Aorta (tissue), 5 donors: ENCODE measurements around the gene EXOC4. TPM values are rescaled to one million over a fixed set of nuclear protein-coding genes. Genes with fewer than 3 reads are reported as not detected.
"Not testable (repeated sequence)": the region's sequence is repeated elsewhere in the genome, so short reads cannot be mapped to it uniquely, and the experiment has no call there.

Experiments
- ATAC-seq: fragments of 200-7000 bp; cut with Tn5 transposase; one replicate; pipeline ENCODE4 v1.9.1; 2022; ENCODE audit warnings: moderate library complexity; ENCODE audit not compliant: low FRiP score
- DNase-seq, 2 donors: peaks; one replicate each; pipeline ENCODE4 v3.0.0-alpha.2; 2020
- H3K27ac ChIP-seq, 2 donors: one replicate each; pipeline ENCODE4 v1.5.1; 2013; ENCODE audit warnings: low read length in 2 of 2, mild to moderate bottlenecking in 2 of 2, moderate library complexity in 2 of 2, control low read depth in 1 of 2, inconsistent platforms in 1 of 2, low read depth in 1 of 2
- H3K27me3 ChIP-seq, 2 donors: one replicate each; pipeline ENCODE4 v1.6.1; 2013; ENCODE audit warnings: control low read depth in 1 of 2, low read length in 1 of 2, mild to moderate bottlenecking in 1 of 2, moderate library complexity in 1 of 2; ENCODE audit not compliant: insufficient read depth in 2 of 2, control insufficient read depth in 1 of 2
- H3K36me3 ChIP-seq, 2 donors: one replicate each; pipeline ENCODE4 v1.6.1; 2013; ENCODE audit warnings: control low read depth in 1 of 2, low read length in 1 of 2, mild to moderate bottlenecking in 1 of 2; ENCODE audit not compliant: insufficient read depth in 2 of 2, control insufficient read depth in 1 of 2
- H3K4me1 ChIP-seq, 2 donors: one replicate each; pipeline ENCODE4 v1.6.1; 2013; ENCODE audit warnings: low read length in 2 of 2, control low read depth in 1 of 2, mild to moderate bottlenecking in 1 of 2, moderate library complexity in 1 of 2; ENCODE audit not compliant: insufficient read depth in 2 of 2, control insufficient read depth in 1 of 2
- H3K4me3 ChIP-seq, 2 donors: one replicate each; pipeline ENCODE4 v1.5.1; 2013; ENCODE audit warnings: low read length in 2 of 2, control low read depth in 1 of 2, mild to moderate bottlenecking in 1 of 2
- H3K9me3 ChIP-seq: one replicate; pipeline ENCODE4 v1.6.1; 2013; ENCODE audit warnings: mild to moderate bottlenecking, low read length; ENCODE audit not compliant: control insufficient read depth
- WGBS, 2 donors: extraction: QIAGEN DNeasy Blood & Tissue Kit; methylation state at CpG; one replicate each; pipeline ENCODE4 v1.1.7; 2013; 5-methylcytosine and 5-hydroxymethylcytosine counted together
- intact Hi-C, 2 donors: fragments of 100-400 bp; cut with DNase I; formaldehyde crosslinking; loops; one replicate each; pipeline versions ENCODE4 v1.14.2 to v1.15.0; 2022
- long read RNA-seq, 2 donors: library from polyadenylated mRNA; unstranded; transcript quantifications; one replicate each; pipeline ENCODE4 v2.0.0, GENCODE V29; 2020 to 2021
- polyA plus RNA-seq, 2 donors: library from polyadenylated mRNA; stranded (reverse); fragments of 200-250 nt; gene quantifications; one replicate each; pipeline ENCODE4 v1.2.3, GENCODE V29; 2013
- total RNA-seq, 2 donors: library from RNA; stranded (reverse); fragmentation: NEBNext Ultra II Directional; extraction: Animal tissue kit (Norgen Biotek cat#: 25700); gene quantifications; one replicate each; pipeline ENCODE4 v1.2.1, GENCODE V29; 2021
- donor health status: healthy with polysubstance abuse.
- donor health status: Bipolar disorder and iron deficiency.
- donor health status: DM: no; HTN: no; CAD: no.
- donor health status: DM: no; HTN: no; CAD: no.
- donor health status: DM: yes; HTN: yes; CAD: no.

The EXOC4 gene
- total RNA-seq (100 to 1,000 TPM in 1 of 2 donors, 10 to 100 TPM in 1; 69.5 to 109 TPM), polyA plus RNA-seq (10 to 100 TPM; 19.9 to 22.2 TPM)
- long read RNA-seq, donor 1, transcript EXOC4-205 (9 exons, 2,364 nt): major isoform, 9 of 56 reads
- long read RNA-seq, donor 1, partial matches to known transcripts: 12 of 56 reads
- long read RNA-seq, donor 1, other reads (novel, unspliced or antisense): 29 of 56 reads
- long read RNA-seq, donor 2, full-length matches to known transcripts: 9 of 47 reads
- long read RNA-seq, donor 2, partial matches to known transcripts: 7 of 47 reads
- long read RNA-seq, donor 2, other reads (novel, unspliced or antisense): 31 of 47 reads

GRCh38 chr7:133252858-133253518 lies at the start of gene EXOC4:
EXOC4 (plus strand) TSS chr7:133253078.
- no peaks in the 10 kb centered on the region for H3K36me3 ChIP-seq
- H3K27me3 ChIP-seq: no peaks in the 10 kb centered on the region
- H3K4me1 ChIP-seq: no peaks in the 10 kb centered on the region
- no peaks in the 10 kb centered on the region for H3K9me3 ChIP-seq
- WGBS, 2 donors: 1% methylated on average over 25 of the region's 25 CpGs
- intact Hi-C loops: loop anchor here (5.0 to 10.0 kb wide), 3 partner anchors 112 to 168 kb away; partner anchors contain the start of gene CHCHD3 (in 1 of the 2)
- no peak within 1 kb of the TSS for H3K27ac ChIP-seq
- peak; percentile 100 for ATAC-seq
- H3K4me3 ChIP-seq: peak within 1 kb of the TSS; percentile 64 to 93
- peak; percentile 90 to 94 for DNase-seq

GRCh38 chr7:133203490-133203889 lies 49.4 kb upstream of the EXOC4 start:
- no peak for DNase-seq
- no peak for ATAC-seq
- Histone ChIP-seq H3K4me3 (no peak overlapping the region), H3K27me3 (no peaks in the 10 kb centered on the region), H3K27ac (no peak overlapping the region), H3K36me3 (no peaks in the 10 kb centered on the region), H3K9me3 (peaks cover 1% of the 10 kb centered on the region), H3K4me1 (no peaks in the 10 kb centered on the region)
- intact Hi-C loops: no loop called here
- WGBS, 2 donors: 92 to 93% methylated on average over 3 of the region's 3 CpGs

DNA sequence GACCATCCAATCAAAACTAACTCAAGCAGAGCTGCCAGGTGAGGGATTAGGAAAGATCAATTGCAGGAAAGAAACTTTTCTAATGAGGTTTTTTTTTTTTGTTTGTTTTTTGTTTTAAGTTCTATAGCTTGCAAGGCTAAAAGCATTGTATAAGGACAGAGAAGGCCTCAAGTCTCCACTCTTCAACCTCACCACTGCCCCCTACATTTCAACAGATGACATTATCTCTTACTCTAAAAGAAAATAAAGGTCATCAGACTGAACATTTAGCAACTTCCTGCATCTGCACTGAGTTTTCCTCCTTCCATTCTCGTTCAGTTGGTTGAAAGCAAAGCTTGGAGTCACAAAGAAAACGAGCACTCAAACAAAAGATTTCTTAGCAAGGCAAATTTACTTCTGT lies 45.2 kb upstream of the EXOC4 start:
- intact Hi-C loops: no loop called here
- no peak overlapping the region for H3K4me3 ChIP-seq
- 67 to 70% methylated on average over 2 of the region's 2 CpGs for WGBS, 2 donors
- no peaks in the 10 kb centered on the region for H3K4me1 ChIP-seq
- H3K27ac ChIP-seq: no peak overlapping the region
- H3K27me3 ChIP-seq: no peaks in the 10 kb centered on the region
- DNase-seq: no peak
- peaks cover 1% of the 10 kb centered on the region for H3K9me3 ChIP-seq
- no peaks in the 10 kb centered on the region for H3K36me3 ChIP-seq
- ATAC-seq: no peak

GRCh38 chr7:133210817-133211216 lies 42.1 kb upstream of the EXOC4 start:
- DNase-seq, intact Hi-C loops: not testable (repeated sequence)

DNA sequence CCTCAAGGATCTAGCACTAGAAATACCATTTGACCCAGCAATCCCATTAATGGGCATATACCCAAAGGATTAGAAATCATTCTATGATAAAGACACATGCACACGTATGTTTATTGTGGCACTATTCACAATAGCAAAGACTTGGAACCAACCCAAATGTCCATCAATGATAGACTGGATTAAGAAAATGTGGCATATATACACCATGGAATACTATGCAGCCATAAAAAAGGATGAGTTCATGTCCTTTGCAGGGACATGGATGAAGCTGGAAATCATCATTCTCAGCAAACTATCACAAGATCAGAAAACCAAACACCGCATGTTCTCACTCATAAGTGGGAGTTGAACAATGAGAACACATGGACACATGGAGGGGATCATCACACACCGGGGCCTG lies 39.1 kb upstream of the EXOC4 start:
- DNase-seq, ATAC-seq, H3K27me3 ChIP-seq, intact Hi-C loops, H3K27ac ChIP-seq, H3K9me3 ChIP-seq, H3K4me3 ChIP-seq, H3K4me1 ChIP-seq, H3K36me3 ChIP-seq: not testable (repeated sequence)
- 86 to 87% methylated on average over 3 of the region's 3 CpGs for WGBS, 2 donors

More at GRCh38 chr7:133210817-133211216, 42.1 kb upstream of the EXOC4 start:
- H3K27me3 ChIP-seq, H3K27ac ChIP-seq, H3K9me3 ChIP-seq, H3K4me3 ChIP-seq, H3K4me1 ChIP-seq, H3K36me3 ChIP-seq, ATAC-seq: not testable (repeated sequence)
- WGBS, 2 donors: 91% methylated on average over 10 of the region's 10 CpGs

GRCh38 chr7:133217773-133218172 lies 35.1 kb upstream of the EXOC4 start:
- no peak for ATAC-seq
- intact Hi-C loops: no loop called here

DNA sequence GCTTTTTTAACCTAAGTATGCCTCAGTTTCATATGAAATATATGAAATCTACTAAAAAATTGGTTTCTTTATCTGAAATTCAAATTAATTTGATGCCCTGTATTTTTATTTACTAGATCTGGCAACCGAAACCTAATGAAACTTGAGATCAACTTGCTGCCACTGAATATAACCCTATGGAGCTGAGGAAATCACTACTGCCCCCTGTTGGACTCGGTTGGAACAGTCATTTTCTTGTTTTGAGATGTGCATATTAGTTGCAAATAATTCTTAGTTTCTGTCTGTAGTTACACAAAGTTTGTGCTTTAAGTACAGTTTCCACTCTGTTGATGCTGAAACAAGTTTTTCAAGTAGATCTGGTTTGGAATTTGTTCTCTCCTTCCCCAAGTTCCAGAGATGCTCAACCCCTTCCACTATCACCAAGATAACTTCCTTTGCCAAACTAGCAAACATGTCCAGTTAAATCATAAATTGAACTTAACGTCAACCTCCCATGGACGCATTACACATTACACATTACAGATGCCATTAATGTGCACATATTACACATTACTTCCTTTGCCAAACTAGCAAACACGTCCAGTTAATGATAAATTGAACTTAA lies 22.2 kb upstream of the EXOC4 start:
- ATAC-seq (no peak), DNase-seq (no peak)
- no peaks in the 10 kb centered on the region for H3K36me3 ChIP-seq
- no peaks in the 10 kb centered on the region for H3K9me3 ChIP-seq
- H3K27ac ChIP-seq: no peak overlapping the region
- H3K4me1 ChIP-seq: no peaks in the 10 kb centered on the region
- H3K27me3 ChIP-seq: peaks cover 0 to 2% of the 10 kb centered on the region in 2 donors
- H3K4me3 ChIP-seq: no peak overlapping the region
- intact Hi-C loops: no loop called here
- WGBS, 2 donors: 24 to 26% methylated on average over 5 of the region's 5 CpGs

More at GRCh38 chr7:133217773-133218172, 35.1 kb upstream of the EXOC4 start:
- Histone ChIP-seq H3K27me3 (no peaks in the 10 kb centered on the region), H3K4me1 (no peaks in the 10 kb centered on the region), H3K4me3 (no peak overlapping the region), H3K27ac (no peak overlapping the region), H3K36me3 (no peaks in the 10 kb centered on the region), H3K9me3 (no peaks in the 10 kb centered on the region)
- DNase-seq: no peak
- WGBS, 2 donors: 28 to 37% methylated on average over 3 of the region's 3 CpGs

GRCh38 chr7:133233142-133233541 lies 19.7 kb upstream of the EXOC4 start:
- no peaks in the 10 kb centered on the region for H3K36me3 ChIP-seq
- H3K4me1 ChIP-seq: no peaks in the 10 kb centered on the region
- intact Hi-C loops: no loop called here
- H3K9me3 ChIP-seq: no peaks in the 10 kb centered on the region
- no peak for DNase-seq
- WGBS, 2 donors: 88% methylated on average over 9 of the region's 9 CpGs
- peaks cover 0 to 2% of the 10 kb centered on the region in 2 donors for H3K27me3 ChIP-seq
- no peak overlapping the region for H3K27ac ChIP-seq
- ATAC-seq: no peak
- H3K4me3 ChIP-seq: no peak overlapping the region
